Smooth muscle cell (in vitro differentiated cells): ENCODE measurements around the gene DEFB110. TPM values are rescaled to one million over a fixed set of nuclear protein-coding genes. Genes with fewer than 3 reads are reported as not detected.

ENCODE experiments used
- DNase-seq: peaks from one replicate; lab custom pipeline; 2025; ENCODE audit not compliant: unreplicated experiment; lab: John Stamatoyannopoulos, UW
- H2AFZ ChIP-seq: fragments of 200-600 bp; sonication (generic); 2 replicates; pipeline ENCODE4 v1.6.0; 2016; ENCODE audit warnings: antibody characterized with exemption, low read depth, mild to moderate bottlenecking
- H3F3A ChIP-seq: fragments of 200-600 bp; sonication (generic); 2 replicates; pipeline ENCODE4 v1.6.0; 2017; ENCODE audit warnings: antibody characterized with exemption, low read depth
- H3K27ac ChIP-seq: fragments of 200-600 bp; sonication (generic); 2 replicates; pipeline ENCODE4 v1.5.1; 2016; ENCODE audit warnings: low read depth, mild to moderate bottlenecking
- H3K27me3 ChIP-seq: fragments of 200-600 bp; sonication (generic); 2 replicates; pipeline ENCODE4 v1.6.1; 2016; ENCODE audit warnings: low read depth, mild to moderate bottlenecking
- H3K36me3 ChIP-seq: fragments of 200-600 bp; sonication (generic); 2 replicates; pipeline ENCODE4 v1.5.1; 2016; ENCODE audit warnings: low read depth
- H3K4me1 ChIP-seq: fragments of 200-600 bp; sonication (generic); 2 replicates; pipeline ENCODE4 v1.5.1; 2016; ENCODE audit warnings: low read depth
- H3K4me2 ChIP-seq: fragments of 200-600 bp; sonication (generic); 2 replicates; pipeline ENCODE4 v1.6.0; 2016; ENCODE audit warnings: mild to moderate bottlenecking
- H3K4me3 ChIP-seq: fragments of 200-600 bp; sonication (generic); 2 replicates; pipeline ENCODE4 v1.5.1; 2016; ENCODE audit warnings: mild to moderate bottlenecking
- H3K79me2 ChIP-seq: fragments of 200-600 bp; sonication (generic); 2 replicates; pipeline ENCODE4 v1.6.0; 2016; ENCODE audit warnings: low read depth, mild to moderate bottlenecking
- H3K9ac ChIP-seq: fragments of 200-600 bp; sonication (generic); 2 replicates; pipeline ENCODE4 v1.6.0; 2016; ENCODE audit warnings: low read depth
- H3K9me3 ChIP-seq: fragments of 200-600 bp; sonication (generic); replicated peaks from 2 replicates; pipeline ENCODE4 v1.5.1; 2016; ENCODE audit warnings: low read depth
- H4K20me1 ChIP-seq: fragments of 200-600 bp; sonication (generic); 2 replicates; pipeline ENCODE4 v1.6.0; 2016; ENCODE audit warnings: low read depth
- CTCF ChIP-seq: fragments of 200-600 bp; sonication (generic); IDR thresholded peaks from 2 replicates; pipeline ENCODE4 v1.5.1; 2017; ENCODE audit warnings: borderline replicate concordance, mild to moderate bottlenecking, antibody characterized with exemption; ENCODE audit not compliant: insufficient read depth, poor library complexity, severe bottlenecking
- WGBS: methylation state at CpG from one replicate; pipeline ENCODE4 v1.1.7; 2016; ENCODE audit warnings: low lambda C conversion rate; 5-methylcytosine and 5-hydroxymethylcytosine counted together
- polyA plus RNA-seq: library from polyadenylated mRNA; unstranded; fragments of >200 nt; fragmentation: Nextera tagmentation; extraction: Ambion mirVana; gene quantifications from 2 replicates; pipeline ENCODE4 v1.2.1, GENCODE V29; 2016
- total RNA-seq: library from RNA; depleted of rRNA; stranded (reverse); fragments of >200 nt; gene quantifications from 2 replicates; pipeline ENCODE4 v1.2.3, GENCODE V29; 2014

DEFB110 gene
- total RNA-seq (not detected in 2 replicates), polyA plus RNA-seq (not detected in 2 replicates)

- no peak for DNase-seq
- H3K9me3 ChIP-seq = no peaks in the 10 kb centered on the region
- no peaks in the 10 kb centered on the region for H3K27me3 ChIP-seq
Measured at GRCh38 chr6:50021894-50022293, at the start of gene DEFB110. Gene DEFB110 (minus strand): TSS chr6:50021994. CDS start chr6:50021935, 59 bp downstream.

GRCh38 chr6:50070101-50070500 is 48.3 kb upstream of the DEFB110 start:
- H2AFZ ChIP-seq = no peak overlapping the region
- no peak overlapping the region for H3K4me2 ChIP-seq
- H3K27me3 ChIP-seq = no peaks in the 10 kb centered on the region

More at GRCh38 chr6:50021894-50022293, at the start of gene DEFB110:
- H3K79me2 ChIP-seq = no peaks in the 10 kb centered on the region
- no peak within 1 kb of the TSS for H3K27ac ChIP-seq
- no peaks in the 10 kb centered on the region for H3F3A ChIP-seq
- no peaks in the 10 kb centered on the region for H3K36me3 ChIP-seq
- no peak within 1 kb of the TSS for H3K4me2 ChIP-seq
- TF ChIP-seq CTCF = no peak
- H3K4me3 ChIP-seq = no peak within 1 kb of the TSS
- no peaks in the 10 kb centered on the region for H4K20me1 ChIP-seq
- no peaks in the 10 kb centered on the region for H3K4me1 ChIP-seq
- no peak within 1 kb of the TSS for H3K9ac ChIP-seq
- H2AFZ ChIP-seq = no peak within 1 kb of the TSS

GRCh38 chr6:50062051-50062450 is 40.3 kb upstream of the DEFB110 start:
- Histone ChIP-seq H3K4me2 (no peak overlapping the region), H4K20me1 (no peaks in the 10 kb centered on the region), H3K27me3 (peaks cover 3% of the 10 kb centered on the region), H3K9me3 (no peaks in the 10 kb centered on the region), H3K27ac (no peak overlapping the region), H3K4me3 (no peak overlapping the region), H3K36me3 (no peaks in the 10 kb centered on the region), H3K9ac (no peak overlapping the region), H3K79me2 (no peaks in the 10 kb centered on the region), H3K4me1 (no peaks in the 10 kb centered on the region), H3F3A (no peaks in the 10 kb centered on the region), H2AFZ (no peak overlapping the region)
- no peak for DNase-seq
- WGBS = 0% methylated on average over 2 of the region's 2 CpGs
- TF ChIP-seq CTCF = peak; percentile 19

More at GRCh38 chr6:50070101-50070500, 48.3 kb upstream of the DEFB110 start:
- WGBS = 85% methylated on average over 2 of the region's 2 CpGs
- Histone ChIP-seq H3F3A (no peaks in the 10 kb centered on the region), H4K20me1 (no peaks in the 10 kb centered on the region), H3K4me1 (no peaks in the 10 kb centered on the region), H3K79me2 (no peaks in the 10 kb centered on the region), H3K9ac (no peak overlapping the region), H3K4me3 (no peak overlapping the region), H3K9me3 (no peaks in the 10 kb centered on the region), H3K27ac (no peak overlapping the region), H3K36me3 (no peaks in the 10 kb centered on the region)
- no peak for DNase-seq
- TF ChIP-seq CTCF = no peak

- no peaks in the 10 kb centered on the region for H3F3A ChIP-seq
- no peak for TF ChIP-seq CTCF
- no peak overlapping the region for H2AFZ ChIP-seq
- no peaks in the 10 kb centered on the region for H4K20me1 ChIP-seq
- no peaks in the 10 kb centered on the region for H3K4me1 ChIP-seq
- no peaks in the 10 kb centered on the region for H3K79me2 ChIP-seq
- 92% methylated on average over 1 of the region's 1 CpG for WGBS
- DNase-seq = no peak
- no peaks in the 10 kb centered on the region for H3K36me3 ChIP-seq
- H3K4me2 ChIP-seq = no peak overlapping the region
- H3K27me3 ChIP-seq = peaks cover 3% of the 10 kb centered on the region
- no peaks in the 10 kb centered on the region for H3K9me3 ChIP-seq
- H3K27ac ChIP-seq = no peak overlapping the region
- H3K4me3 ChIP-seq = no peak overlapping the region
- H3K9ac ChIP-seq = no peak overlapping the region
Measured at GRCh38 chr6:50056242-50056641, 34.4 kb upstream of the DEFB110 start.
